WI38 (cell line): ENCODE data around the gene PGAM2.

Experiments
- H3K4me3 ChIP-seq: 2 replicates; pipeline ENCODE4 v1.5.1; 2011; ENCODE audit warnings: low read depth, mild to moderate bottlenecking, control low read depth, low read length
- TF ChIP-seq, protein P1 (sequence below): IDR thresholded peaks from 2 replicates; pipeline ENCODE4 v1.5.1; 2012; ENCODE audit warnings: low read depth, mild to moderate bottlenecking, control low read depth, low read length

Gene PGAM2

DNA sequence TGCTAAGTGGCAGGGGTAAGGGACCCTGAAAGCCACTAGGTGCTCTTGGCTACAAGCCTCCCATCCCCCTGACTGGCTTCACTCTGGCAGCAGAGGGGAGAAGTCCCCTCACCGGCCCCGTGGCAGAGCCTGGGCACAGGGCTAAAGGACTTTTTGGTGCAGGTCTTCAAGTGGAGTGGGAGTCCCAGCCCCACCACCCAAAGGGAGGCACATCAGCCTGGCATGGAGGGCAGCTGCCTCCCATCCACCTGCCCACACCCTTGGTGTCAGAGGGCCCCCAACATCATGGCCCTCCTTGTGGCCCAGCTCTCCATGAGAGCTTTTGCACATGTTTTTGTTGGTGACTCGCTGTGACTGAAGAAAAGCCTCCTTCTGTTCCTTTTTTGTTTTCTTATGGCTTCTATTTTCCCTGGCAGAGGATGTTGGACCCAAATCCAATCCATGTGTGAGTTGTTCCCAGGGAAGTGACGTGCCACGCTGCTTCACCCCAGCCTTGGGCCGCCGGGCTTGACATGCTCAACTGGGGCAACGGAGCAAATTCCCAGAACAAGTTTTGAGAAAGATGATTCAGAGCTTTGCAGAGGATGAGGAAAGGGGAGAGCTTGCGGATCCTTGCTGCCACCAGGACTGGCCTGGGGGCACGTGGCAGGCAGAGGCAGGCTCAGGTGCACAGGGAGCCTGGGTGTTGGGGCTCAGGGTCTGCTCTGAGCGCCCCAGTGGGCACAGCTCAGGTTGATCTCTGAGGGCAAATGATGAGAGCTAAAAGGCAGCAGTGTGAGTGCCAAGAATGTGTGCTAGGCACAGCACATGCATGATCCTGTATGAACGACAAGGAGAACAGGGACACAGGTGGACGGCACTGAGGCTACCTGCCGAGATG is 36.8 kb upstream of the PGAM2 start:
- H3K4me3 ChIP-seq, result no peak overlapping the region
- TF ChIP-seq, protein P1, sequence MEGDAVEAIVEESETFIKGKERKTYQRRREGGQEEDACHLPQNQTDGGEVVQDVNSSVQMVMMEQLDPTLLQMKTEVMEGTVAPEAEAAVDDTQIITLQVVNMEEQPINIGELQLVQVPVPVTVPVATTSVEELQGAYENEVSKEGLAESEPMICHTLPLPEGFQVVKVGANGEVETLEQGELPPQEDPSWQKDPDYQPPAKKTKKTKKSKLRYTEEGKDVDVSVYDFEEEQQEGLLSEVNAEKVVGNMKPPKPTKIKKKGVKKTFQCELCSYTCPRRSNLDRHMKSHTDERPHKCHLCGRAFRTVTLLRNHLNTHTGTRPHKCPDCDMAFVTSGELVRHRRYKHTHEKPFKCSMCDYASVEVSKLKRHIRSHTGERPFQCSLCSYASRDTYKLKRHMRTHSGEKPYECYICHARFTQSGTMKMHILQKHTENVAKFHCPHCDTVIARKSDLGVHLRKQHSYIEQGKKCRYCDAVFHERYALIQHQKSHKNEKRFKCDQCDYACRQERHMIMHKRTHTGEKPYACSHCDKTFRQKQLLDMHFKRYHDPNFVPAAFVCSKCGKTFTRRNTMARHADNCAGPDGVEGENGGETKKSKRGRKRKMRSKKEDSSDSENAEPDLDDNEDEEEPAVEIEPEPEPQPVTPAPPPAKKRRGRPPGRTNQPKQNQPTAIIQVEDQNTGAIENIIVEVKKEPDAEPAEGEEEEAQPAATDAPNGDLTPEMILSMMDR, result no peak

DNA sequence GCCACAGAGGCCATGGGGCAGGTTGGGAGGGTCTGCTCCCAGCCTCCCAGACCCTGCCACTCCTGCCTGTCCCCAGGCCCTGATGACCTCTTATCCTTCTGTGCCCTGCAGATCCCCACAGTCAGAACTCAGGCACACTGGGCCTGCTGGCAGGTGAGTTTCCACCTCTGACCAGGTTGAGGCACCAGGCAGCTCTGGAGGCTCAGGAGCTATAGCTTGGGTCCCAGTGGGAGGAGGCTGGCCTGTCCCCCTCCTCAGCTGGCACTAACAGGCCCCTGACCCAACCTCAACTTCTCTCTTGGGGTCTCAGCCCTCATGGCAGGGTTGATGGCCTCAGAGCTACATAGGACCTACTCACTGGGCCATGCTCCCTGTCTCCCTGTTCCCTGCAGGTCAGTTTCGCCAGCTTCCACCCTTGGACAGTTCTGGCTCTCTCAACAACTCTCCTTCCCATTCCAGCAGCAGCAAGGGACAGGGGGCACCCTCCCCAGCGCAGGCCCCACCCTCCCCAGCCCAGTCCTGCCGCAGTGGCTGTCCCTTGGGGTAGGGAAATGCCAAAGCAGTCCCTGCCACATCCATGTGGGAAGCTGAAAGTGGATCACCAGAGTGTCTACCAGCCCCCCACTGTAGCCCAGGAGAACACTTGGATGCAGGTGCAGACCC is 36.1 kb upstream of the PGAM2 start:
- TF ChIP-seq, protein P1, result no peak
- no peak overlapping the region for H3K4me3 ChIP-seq

DNA sequence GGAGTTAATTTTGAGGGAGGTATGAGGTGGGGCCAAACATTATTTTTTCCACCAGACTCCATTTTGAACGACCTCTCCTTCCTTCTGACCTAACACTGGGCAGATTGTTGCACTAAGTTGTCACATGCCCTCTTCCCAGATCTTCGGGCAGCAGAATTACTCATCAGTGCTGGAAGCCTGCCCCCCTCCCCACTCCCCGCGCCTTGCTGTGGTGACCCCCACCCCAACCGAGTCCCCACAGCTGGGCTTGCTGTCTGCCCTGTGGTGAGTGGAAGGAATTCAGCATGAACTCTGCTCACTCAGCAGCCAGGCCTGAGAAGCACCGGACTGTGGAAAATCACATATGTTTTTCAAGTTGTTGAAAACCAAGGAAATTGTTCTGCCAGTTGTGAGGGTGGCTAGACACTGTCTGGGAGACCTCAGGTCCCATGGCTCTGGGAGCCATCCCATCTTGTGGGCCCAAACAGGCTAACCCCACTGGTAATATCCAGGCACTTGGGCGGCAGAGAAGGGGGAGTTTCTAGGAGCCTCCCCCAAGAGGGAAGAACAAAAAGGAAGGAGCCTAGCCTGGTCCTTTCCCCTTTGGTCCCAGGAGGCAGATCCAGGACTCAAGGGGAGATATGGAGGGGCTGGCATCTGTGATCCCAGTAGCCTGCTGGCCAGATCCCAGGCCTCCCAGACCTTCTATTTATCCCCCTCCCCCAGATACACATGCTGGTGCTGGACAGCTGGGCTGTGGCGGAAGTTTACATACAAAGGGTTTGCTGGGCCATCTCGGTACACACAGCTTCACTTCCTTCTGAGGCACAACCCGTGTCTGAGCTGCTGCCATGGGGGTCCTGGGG is 35.3 kb upstream of the PGAM2 start:
- TF ChIP-seq, protein P1, result no peak
- no peak overlapping the region for H3K4me3 ChIP-seq

DNA sequence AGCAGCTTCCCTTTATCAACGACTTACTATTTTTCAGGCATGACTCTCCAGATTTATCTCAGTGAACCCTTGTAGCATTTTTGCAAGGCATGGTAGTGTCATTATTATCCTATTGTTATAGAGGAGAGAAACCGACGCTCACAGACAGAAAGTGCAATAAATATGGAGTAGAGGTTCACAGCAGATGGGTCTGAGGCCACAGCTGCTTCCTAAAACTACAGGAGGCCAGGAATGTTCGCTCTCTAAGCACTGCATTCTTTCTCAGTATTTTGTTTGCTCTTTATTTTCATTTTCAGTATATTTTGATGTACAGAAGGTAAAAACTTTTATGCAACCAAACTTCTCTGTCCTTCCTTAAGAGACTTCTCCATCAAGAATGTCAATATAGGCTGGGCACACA is 34.3 kb upstream of the PGAM2 start:
- H3K4me3 ChIP-seq, result no peak overlapping the region
- TF ChIP-seq, protein P1, result no peak

GRCh38 chr7:44098092-44099068 is 33.0 kb upstream of the PGAM2 start:
- TF ChIP-seq, protein P1, result no peak
- H3K4me3 ChIP-seq, result no peak overlapping the region
